HuH-7.5 (cell line): Measurements from ENCODE around the gene RANBP3L.
"Not testable (repeated sequence)": the region's sequence is repeated elsewhere in the genome, so short reads cannot be mapped to it uniquely, and the experiment has no call there.

Experiments used
- DNase-seq: peaks from one replicate; pipeline ENCODE4 v3.0.0; 2011; ENCODE audit warnings: low spot score

Gene RANBP3L, protein sequence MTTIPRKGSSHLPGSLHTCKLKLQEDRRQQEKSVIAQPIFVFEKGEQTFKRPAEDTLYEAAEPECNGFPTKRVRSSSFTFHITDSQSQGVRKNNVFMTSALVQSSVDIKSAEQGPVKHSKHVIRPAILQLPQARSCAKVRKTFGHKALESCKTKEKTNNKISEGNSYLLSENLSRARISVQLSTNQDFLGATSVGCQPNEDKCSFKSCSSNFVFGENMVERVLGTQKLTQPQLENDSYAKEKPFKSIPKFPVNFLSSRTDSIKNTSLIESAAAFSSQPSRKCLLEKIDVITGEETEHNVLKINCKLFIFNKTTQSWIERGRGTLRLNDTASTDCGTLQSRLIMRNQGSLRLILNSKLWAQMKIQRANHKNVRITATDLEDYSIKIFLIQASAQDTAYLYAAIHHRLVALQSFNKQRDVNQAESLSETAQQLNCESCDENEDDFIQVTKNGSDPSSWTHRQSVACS

GRCh38 chr5:36301858-36302603, at the start of gene RANBP3L:
TSS of gene RANBP3L (minus strand) at chr5:36301902. CDS start at chr5:36301416, 486 bp downstream.
- no peak for DNase-seq

DNA sequence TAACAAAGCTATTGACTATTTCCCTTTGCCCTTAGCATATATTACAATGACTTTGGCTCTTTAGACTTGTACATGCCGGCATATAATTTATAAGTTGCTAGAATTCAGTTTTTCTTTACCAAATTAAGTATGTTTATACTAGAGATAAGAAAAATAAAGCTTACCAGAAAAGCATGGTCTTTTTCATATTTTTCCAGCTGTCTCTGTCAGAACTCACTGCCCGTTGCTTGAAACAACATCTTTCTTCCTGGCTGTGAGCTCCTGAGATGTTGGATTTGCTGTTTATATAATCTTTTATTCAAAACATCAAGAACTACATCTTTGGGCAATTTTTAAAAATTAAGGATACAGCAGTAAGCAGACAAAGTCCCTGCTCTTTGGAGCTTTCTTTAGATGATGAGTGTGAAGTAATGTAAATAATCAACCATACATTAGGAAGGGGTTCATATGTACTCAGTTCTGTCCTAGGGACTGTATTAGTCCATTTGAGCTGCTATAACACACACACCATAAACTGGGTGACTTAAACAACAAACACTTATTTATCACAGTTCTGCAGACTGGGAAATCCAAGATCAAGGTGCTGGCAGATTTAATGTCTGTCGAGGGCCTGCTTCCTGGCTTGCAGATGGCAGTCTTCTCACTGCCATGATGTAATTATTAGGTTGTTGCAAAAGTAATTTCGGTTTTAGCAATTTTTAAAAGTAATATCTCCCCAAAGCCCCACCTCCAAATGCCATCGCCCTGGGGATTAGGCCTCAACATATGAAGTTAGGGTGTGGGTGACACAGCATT, 45.4 kb upstream of the RANBP3L start:
- DNase-seq, result no peak

DNA sequence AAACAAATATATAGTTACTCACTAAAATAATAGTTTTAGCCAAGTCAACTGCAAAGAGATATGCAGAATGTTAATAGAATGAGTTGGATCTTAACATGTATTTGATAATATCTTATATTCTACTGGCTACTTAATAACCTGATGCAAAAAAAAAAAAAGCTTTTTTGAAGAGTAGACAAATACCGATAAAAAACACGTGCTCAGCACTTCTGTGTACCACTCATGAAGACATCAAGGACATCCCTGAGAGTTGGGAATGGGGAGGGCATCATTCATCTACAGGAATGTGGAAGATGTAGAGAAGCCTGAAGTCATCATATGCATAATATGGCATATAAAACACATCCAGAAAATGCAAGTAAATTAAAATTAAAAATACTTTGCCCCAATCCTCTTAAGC, 43.2 kb upstream of the RANBP3L start:
- DNase-seq, result no peak

DNA sequence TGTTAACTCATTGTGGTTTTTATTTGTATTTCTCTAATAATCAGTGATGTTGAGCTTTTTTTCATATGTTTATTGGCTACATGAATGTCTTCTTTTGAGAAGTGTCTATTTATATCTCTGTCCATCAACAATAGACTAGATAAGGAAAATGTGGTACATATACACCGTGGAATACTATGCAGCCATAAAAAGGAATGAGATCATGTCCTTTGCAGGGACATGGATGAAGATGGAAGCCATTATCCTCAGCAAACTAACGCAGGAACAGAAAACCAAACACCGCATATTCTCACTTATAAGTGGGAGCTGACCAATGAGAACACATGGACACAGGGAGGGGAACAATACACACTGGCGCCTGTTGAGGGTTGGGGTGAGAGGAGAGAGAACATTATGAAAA, 40.0 kb upstream of the RANBP3L start:
- not testable (repeated sequence) for DNase-seq

DNA sequence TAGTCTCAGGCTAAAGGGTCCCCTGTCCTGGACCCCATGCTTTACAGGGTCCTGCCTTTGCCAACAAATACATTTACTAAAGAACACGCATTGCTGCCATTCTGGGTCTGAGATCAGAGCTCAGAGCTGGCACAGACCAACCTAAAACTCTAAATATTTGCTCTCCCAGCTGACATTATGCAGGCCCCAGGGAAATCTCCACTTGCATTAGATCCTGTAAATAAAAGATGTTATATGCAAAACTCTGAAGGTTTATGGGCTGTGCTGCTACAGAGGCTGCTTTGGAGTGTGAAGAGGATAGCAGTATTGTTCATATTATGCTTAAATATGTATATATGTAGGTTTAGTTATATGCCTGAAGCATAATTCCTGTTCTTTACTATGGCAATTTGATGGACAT, 35.9 kb upstream of the RANBP3L start:
- no peak for DNase-seq

DNA sequence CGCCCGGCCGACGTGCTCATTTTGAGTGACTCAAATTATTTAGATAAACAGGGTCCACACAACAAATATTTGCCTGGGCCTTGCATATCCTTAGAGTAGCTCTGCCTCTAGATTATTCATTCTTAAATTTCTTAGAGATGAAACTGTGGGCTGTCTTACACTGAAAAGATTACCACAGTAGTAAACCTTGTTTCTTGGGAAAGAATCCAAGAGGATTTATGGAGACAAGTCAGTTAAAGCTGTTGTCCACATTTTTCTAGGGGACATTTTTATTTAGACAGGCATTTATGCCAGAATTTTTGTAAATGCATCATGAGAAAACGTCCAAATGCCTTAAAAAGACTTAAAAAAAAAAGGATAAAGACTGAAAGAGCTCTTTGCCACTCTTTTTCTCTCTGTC, 32.6 kb upstream of the RANBP3L start:
- DNase-seq, result no peak

DNA sequence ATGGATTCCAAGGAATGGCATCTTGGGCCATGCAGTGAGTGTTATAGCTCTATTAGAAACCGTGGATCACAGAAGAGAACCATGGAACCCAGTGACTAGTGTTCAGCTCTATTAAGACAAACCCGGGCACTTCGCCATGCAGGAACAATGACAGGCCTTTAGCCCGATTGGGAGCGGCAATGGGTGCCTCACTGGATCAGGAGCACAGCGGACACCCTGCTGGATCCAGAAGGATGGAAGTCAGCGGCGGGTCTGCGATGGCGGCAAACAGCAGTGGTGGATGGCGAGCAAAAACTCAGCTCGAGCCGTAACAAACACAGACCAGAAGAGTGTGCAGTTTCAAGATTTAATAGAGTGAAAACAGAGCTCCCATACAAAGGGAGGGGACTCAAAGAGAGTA, 31.0 kb upstream of the RANBP3L start:
- DNase-seq, result not testable (repeated sequence)

DNA sequence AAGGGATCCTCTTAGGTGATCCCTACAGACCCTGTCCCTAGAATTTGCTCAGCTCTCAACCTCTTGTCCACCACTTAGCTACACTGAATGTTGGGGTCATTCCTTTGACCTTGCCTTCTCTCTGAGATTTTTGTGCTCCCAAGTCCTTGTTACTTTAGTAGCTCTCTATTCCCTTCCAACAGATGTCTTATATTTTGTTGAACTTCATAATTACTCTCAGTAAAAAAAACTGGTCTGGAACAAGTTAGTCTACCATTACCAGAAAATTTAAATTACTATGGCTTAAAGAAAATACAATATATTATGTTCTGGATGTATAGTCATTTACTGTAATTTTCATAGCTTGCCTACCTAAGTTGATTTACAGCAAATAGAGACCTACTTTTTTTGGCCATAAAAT, 23.5 kb upstream of the RANBP3L start:
- DNase-seq, result no peak

DNA sequence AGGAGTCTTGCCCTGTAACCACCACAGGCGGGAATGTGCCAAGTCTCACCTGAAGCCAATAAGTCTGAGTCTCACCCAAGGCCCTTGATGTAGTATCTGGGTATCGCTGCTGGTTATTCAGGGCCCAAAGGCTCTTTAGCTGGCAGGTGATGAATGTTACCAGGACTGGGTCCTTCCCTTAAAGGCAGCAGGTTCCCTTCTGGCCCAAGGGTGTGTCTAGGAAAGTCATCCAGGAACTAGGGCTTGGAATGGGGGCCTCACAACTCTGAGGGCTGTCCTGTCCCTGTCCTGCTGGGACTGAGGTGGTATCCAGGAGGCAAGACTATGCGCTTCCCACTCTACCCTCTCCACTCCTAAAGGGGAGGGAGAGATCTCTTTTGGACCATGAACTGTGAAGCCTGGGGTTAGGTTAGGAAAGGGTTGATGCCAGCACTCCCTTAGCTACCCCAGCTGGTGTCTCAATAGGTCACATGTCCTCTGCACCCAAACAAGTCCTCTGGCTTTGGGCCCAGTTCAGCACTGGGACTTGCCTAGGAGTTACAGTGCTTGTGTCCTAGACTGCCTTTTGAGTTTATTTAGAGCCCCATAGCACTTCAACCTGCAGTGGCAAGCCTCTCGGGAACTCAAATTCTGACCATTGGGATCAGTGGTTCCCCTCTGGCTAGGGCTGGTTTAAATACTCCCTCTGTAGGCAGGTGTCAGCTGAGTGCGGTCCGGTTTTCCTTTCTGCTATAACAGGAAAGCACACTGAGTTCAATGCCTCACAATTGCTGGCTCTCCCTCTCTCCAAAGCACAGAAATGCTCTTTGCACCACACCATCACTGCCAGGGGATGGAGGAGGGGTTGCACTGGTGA, 22.5 kb upstream of the RANBP3L start:
- no peak for DNase-seq

DNA sequence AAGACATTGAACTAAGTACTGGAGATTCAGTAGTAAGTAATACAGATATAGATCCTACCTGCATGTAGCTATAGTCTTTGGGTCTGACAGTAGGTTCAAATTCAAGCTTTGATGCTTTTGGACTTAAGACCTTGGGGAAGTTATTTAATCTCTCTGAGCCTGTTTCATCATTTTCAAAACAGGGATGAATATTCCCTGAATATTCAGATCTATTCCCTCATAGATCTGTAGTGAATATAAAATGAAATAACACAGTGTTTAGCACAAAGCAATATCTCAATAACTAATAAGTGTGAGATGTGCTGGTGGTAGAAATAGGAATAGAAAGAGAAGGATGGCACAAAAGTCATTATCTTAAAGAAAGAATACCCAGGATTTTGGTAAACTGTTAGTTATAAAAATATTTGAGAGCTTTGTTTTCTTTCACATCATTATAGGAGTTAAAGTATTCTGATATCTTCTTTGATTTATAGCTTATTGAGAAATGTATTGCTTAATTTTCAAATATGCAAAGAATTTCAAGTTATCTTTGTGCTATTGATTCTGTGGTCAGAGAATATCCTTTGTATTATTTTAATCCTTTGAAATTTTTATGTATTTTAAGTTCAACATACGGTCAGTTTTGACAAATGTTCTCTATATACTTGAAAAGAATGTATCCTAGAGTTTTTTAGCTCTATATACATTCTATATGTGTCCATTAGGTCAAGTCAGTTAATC, 11.4 kb upstream of the RANBP3L start:
- DNase-seq, result no peak

GRCh38 chr5:36311956-36312355, 10.3 kb upstream of the RANBP3L start:
- DNase-seq, result no peak

DNA sequence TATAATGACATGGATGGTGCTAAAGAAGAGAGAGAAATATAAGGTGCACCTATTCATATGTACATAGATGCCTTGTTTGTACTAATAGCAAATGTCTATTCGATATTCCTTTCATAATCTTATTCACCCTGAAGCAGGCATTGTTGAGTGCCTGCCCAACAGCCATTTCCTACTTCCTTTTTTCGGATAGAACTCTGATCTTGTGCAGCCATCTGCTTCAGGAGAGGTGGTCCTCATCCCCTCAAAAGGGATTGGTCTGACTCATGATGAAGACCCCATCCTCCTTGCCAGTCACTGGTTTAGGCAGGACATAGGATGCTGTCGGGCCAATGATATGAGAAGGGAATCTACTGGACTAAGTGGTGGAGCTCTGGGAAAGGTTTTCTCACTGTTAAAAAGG, 8.4 kb upstream of the RANBP3L start:
- no peak for DNase-seq

DNA sequence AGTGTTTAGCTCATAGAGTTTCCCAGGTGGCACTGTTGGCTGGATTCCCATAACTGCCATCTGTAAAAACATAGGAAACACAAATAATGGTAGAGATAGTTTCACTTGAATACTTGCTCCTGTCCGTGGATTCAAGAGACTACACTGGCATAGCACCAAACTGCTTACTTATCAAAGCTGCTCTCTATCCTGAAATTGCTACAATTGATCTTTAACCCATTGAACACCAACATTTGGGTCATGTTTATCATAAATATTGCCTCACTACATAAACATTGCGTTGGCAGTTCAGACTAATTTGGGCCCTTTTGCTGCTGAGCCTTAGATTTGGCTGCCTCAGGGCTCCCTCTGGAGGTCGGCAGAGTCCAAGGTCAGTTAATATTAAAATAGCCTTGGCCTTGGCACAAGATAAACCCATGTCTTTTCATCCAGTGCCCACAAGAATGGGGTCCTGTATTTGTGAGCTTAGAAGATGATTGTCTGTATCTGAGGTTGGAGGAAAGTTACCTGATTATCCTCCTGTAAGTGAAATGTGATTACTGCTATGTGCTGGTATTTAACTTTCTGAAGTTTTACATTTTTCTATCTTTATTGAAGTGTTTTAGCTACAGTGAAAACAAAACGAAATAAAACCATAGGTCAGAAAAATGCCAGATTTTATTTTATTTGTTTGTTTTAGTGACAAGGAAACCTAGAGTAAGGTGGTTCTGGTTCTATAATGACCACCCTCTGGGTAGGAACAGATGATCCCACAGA, 4.0 kb upstream of the RANBP3L start:
- DNase-seq, result peak; percentile 10

GRCh38 chr5:36304095-36304805, 2.5 kb upstream of the RANBP3L start:
- no peak for DNase-seq

DNA sequence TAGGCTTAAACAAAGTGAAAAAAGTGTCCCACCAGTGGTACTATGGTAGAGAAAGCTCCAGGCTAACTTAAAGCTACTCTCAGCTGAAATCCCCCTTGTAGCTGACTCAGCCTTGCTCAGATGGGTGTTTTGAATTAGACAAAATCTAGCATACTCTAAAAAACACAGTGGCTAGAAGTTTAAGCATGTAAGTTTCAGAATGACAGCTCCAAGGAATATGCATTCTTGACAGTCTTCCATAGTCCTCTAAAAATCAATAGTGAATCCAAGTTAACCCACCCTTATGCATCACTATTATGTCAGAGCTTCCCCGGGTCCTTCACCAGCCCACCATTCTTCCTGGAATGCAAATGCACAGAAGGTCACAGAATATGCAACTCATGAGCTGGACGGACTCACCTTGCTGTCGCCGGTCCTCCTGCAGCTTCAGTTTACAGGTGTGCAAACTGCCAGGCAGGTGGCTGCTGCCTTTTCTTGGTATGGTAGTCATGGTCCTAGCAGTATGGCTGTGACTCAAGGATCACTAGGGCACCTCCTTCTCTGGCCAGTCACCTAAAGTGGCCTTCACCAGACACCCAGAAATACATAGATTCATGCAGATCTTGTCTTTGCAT, 668 bp downstream of the RANBP3L start:
- no peak for DNase-seq

DNA sequence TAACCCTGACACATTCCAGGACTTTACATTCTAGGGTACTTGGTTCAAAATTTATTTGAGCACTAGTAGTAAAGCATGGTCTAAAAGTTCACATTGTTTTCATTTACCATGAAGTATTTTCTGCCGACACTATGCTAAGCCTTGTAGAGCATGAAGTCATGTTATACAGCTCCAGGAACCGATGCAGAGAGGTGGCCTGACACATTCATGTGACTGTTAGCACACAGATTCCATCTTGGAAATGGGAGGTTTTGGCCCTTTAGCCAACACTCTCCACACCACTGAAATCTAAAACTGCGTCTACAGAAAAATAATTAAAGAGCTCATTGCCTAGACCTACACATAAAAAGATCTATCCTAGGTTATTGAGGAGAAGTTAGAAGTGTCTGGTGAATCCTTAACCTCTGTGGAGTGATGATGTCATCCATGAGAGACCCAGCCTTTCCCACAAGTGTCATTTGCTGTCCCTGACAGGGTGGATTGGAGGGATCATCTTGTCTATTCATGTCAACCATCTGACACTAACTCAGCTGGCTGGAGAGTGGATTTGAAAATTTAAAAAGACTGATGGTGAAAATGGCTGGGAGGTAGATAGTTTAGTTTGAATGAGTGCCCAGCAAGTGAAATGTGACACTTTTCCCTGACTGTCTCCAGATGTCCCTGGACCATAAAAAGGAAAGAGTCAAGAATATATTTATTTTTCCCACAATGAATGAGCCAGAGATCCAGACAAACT, 1.3 kb downstream of the RANBP3L start:
- DNase-seq, result no peak

GRCh38 chr5:36298552-36298951, 3.1 kb downstream of the RANBP3L start:
- no peak for DNase-seq

DNA sequence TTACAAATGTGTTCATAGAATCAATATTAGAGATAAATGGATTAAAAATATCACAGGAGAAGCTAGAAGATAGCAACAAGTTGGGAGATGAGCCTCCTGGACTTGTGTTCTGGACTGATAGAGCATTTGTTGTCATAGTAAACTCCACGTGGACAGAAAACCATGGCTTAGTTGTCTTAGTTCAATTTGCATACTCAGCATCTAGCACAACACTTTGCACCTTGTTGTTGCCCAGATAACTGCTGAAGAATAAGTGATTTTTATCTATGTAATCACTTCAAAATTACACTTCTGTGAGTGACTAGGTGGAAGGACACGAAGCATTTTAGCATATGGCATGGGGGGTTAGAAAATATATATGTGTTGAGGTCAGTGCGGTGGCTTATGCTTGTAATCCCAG, 4.0 kb downstream of the RANBP3L start:
- DNase-seq, result no peak
